ENCODE results near the gene ADCY4. TPM values are rescaled to one million over a fixed set of nuclear protein-coding genes. Genes with fewer than 3 reads are reported as not detected.
"Not testable (repeated sequence)": the region's sequence is repeated elsewhere in the genome, so short reads cannot be mapped to it uniquely, and the experiment has no call there.

Gene ADCY4
- total and polyA plus RNA-seq, 2 donors: 1.9 to 17.6 TPM

- 78% methylated on average over 2 of the region's 2 CpGs for WGBS
- peaks cover 0 to under 1% of the 10 kb centered on the region in 2 donors for H3K9me3 ChIP-seq (ENCODE audit: control insufficient read depth in 2 of 2, insufficient read depth in 1 of 2, low read length in 1 of 2)
- no peak for DNase-seq (ENCODE audit: low read depth in 6 of 9, low spot score in 9 of 9)
Observed at GRCh38 chr14:24362241-24362960, 27.5 kb upstream of the ADCY4 start.

GRCh38 chr14:24361326-24361725 is 26.5 kb upstream of the ADCY4 start:
- Histone ChIP-seq H3K27ac (ENCODE audit: low read depth in 1 of 2, low read length in 1 of 2) (no peak overlapping the region), H3K9me3 (ENCODE audit: control insufficient read depth in 2 of 2, insufficient read depth in 1 of 2, low read length in 1 of 2) (no peaks in the 10 kb centered on the region), H3K4me1 (ENCODE audit: control insufficient read depth in 2 of 2, insufficient read depth in 2 of 2, low read length in 2 of 2) (peaks cover 5 to 9% of the 10 kb centered on the region in 2 donors), H3K27me3 (ENCODE audit: control insufficient read depth in 2 of 2, insufficient read depth in 1 of 2, low read length in 1 of 2) (peaks cover 8 to 9% of the 10 kb centered on the region in 2 donors), H3K4me3 (ENCODE audit: low read length in 2 of 2) (no peak overlapping the region), H3K36me3 (ENCODE audit: control insufficient read depth in 2 of 2, insufficient read depth in 2 of 2, low read length in 1 of 2) (no peaks in the 10 kb centered on the region)
- no peak for DNase-seq (ENCODE audit: low read depth in 6 of 9, low spot score in 9 of 9)
- whole genome bisulfite sequencing: 97% methylated on average over 2 of the region's 2 CpGs

More at GRCh38 chr14:24362241-24362960, 27.5 kb upstream of the ADCY4 start:
- peaks cover 13 to 19% of the 10 kb centered on the region in 2 donors for H3K27me3 ChIP-seq (ENCODE audit: control insufficient read depth in 2 of 2, insufficient read depth in 1 of 2, low read length in 1 of 2)
- H3K4me1 ChIP-seq (ENCODE audit: control insufficient read depth in 2 of 2, insufficient read depth in 2 of 2, low read length in 2 of 2): peaks cover 9 to 18% of the 10 kb centered on the region in 2 donors
- no peak overlapping the region for H3K4me3 ChIP-seq (ENCODE audit: low read length in 2 of 2)
- H3K27ac ChIP-seq (ENCODE audit: low read depth in 1 of 2, low read length in 1 of 2): no peak overlapping the region
- no peaks in the 10 kb centered on the region for H3K36me3 ChIP-seq (ENCODE audit: control insufficient read depth in 2 of 2, insufficient read depth in 2 of 2, low read length in 1 of 2)

GRCh38 chr14:24360281-24360680 is 25.4 kb upstream of the ADCY4 start:
- H3K4me1 ChIP-seq (ENCODE audit: control insufficient read depth in 2 of 2, insufficient read depth in 2 of 2, low read length in 2 of 2): no peaks in the 10 kb centered on the region
- WGBS: 99% methylated on average over 3 of the region's 3 CpGs
- no peak for DNase-seq (ENCODE audit: low read depth in 6 of 9, low spot score in 9 of 9)
- no peaks in the 10 kb centered on the region for H3K36me3 ChIP-seq (ENCODE audit: control insufficient read depth in 2 of 2, insufficient read depth in 2 of 2, low read length in 1 of 2)
- peaks cover 0 to 2% of the 10 kb centered on the region in 2 donors for H3K27me3 ChIP-seq (ENCODE audit: control insufficient read depth in 2 of 2, insufficient read depth in 1 of 2, low read length in 1 of 2)
- no peak overlapping the region for H3K4me3 ChIP-seq (ENCODE audit: low read length in 2 of 2)
- no peaks in the 10 kb centered on the region for H3K9me3 ChIP-seq (ENCODE audit: control insufficient read depth in 2 of 2, insufficient read depth in 1 of 2, low read length in 1 of 2)
- H3K27ac ChIP-seq (ENCODE audit: low read depth in 1 of 2, low read length in 1 of 2): no peak overlapping the region

- H3K4me3 ChIP-seq (ENCODE audit: low read length in 2 of 2): no peak overlapping the region
- WGBS: 95% methylated on average over 4 of the region's 4 CpGs
- no peak for DNase-seq (ENCODE audit: low read depth in 6 of 9, low spot score in 9 of 9)
Observed at GRCh38 chr14:24356208-24356607, 21.3 kb upstream of the ADCY4 start.

GRCh38 chr14:24355009-24355408 is 20.1 kb upstream of the ADCY4 start:
- no peak overlapping the region for H3K4me3 ChIP-seq (ENCODE audit: low read length in 2 of 2)
- WGBS: 98% methylated on average over 7 of the region's 7 CpGs
- no peak overlapping the region for H3K27ac ChIP-seq (ENCODE audit: low read depth in 1 of 2, low read length in 1 of 2)
- H3K27me3 ChIP-seq (ENCODE audit: control insufficient read depth in 2 of 2, insufficient read depth in 1 of 2, low read length in 1 of 2): peaks cover 4 to 24% of the 10 kb centered on the region in 2 donors
- no peaks in the 10 kb centered on the region for H3K4me1 ChIP-seq (ENCODE audit: control insufficient read depth in 2 of 2, insufficient read depth in 2 of 2, low read length in 2 of 2)
- H3K9me3 ChIP-seq (ENCODE audit: control insufficient read depth in 2 of 2, insufficient read depth in 1 of 2, low read length in 1 of 2): no peaks in the 10 kb centered on the region
- H3K36me3 ChIP-seq (ENCODE audit: control insufficient read depth in 2 of 2, insufficient read depth in 2 of 2, low read length in 1 of 2): no peaks in the 10 kb centered on the region
- no peak for DNase-seq (ENCODE audit: low read depth in 6 of 9, low spot score in 9 of 9)

More at GRCh38 chr14:24356208-24356607, 21.3 kb upstream of the ADCY4 start:
- Histone ChIP-seq H3K4me1 (ENCODE audit: control insufficient read depth in 2 of 2, insufficient read depth in 2 of 2, low read length in 2 of 2) (no peaks in the 10 kb centered on the region), H3K9me3 (ENCODE audit: control insufficient read depth in 2 of 2, insufficient read depth in 1 of 2, low read length in 1 of 2) (no peaks in the 10 kb centered on the region), H3K27me3 (ENCODE audit: control insufficient read depth in 2 of 2, insufficient read depth in 1 of 2, low read length in 1 of 2) (peaks cover 4 to 16% of the 10 kb centered on the region in 2 donors), H3K27ac (ENCODE audit: low read depth in 1 of 2, low read length in 1 of 2) (no peak overlapping the region), H3K36me3 (ENCODE audit: control insufficient read depth in 2 of 2, insufficient read depth in 2 of 2, low read length in 1 of 2) (no peaks in the 10 kb centered on the region)

GRCh38 chr14:24354482-24354825 is 19.6 kb upstream of the ADCY4 start:
- not testable (repeated sequence) for H3K36me3 ChIP-seq (ENCODE audit: control insufficient read depth in 2 of 2, insufficient read depth in 2 of 2, low read length in 1 of 2); H3K9me3 ChIP-seq (ENCODE audit: control insufficient read depth in 2 of 2, insufficient read depth in 1 of 2, low read length in 1 of 2); H3K4me1 ChIP-seq (ENCODE audit: control insufficient read depth in 2 of 2, insufficient read depth in 2 of 2, low read length in 2 of 2); H3K27ac ChIP-seq (ENCODE audit: low read depth in 1 of 2, low read length in 1 of 2); DNase-seq (ENCODE audit: low read depth in 6 of 9, low spot score in 9 of 9); H3K4me3 ChIP-seq (ENCODE audit: low read length in 2 of 2)
- 98% methylated on average over 3 of the region's 3 CpGs for WGBS
- peaks cover 4 to 28% of the 10 kb centered on the region in 2 donors for H3K27me3 ChIP-seq (ENCODE audit: control insufficient read depth in 2 of 2, insufficient read depth in 1 of 2, low read length in 1 of 2)

GRCh38 chr14:24353559-24354481 is 18.9 kb upstream of the ADCY4 start:
- H3K27ac ChIP-seq (ENCODE audit: low read depth in 1 of 2, low read length in 1 of 2): no peak overlapping the region
- DNase-seq (ENCODE audit: low read depth in 6 of 9, low spot score in 9 of 9): no peak

GRCh38 chr14:24351517-24351916 is 16.6 kb upstream of the ADCY4 start:
- DNase-seq (ENCODE audit: low read depth in 6 of 9, low spot score in 9 of 9): no peak
- H3K27ac ChIP-seq (ENCODE audit: low read depth in 1 of 2, low read length in 1 of 2): no peak overlapping the region
- 45% methylated on average over 4 of the region's 4 CpGs for WGBS
- H3K36me3 ChIP-seq (ENCODE audit: control insufficient read depth in 2 of 2, insufficient read depth in 2 of 2, low read length in 1 of 2): no peaks in the 10 kb centered on the region
- H3K4me1 ChIP-seq (ENCODE audit: control insufficient read depth in 2 of 2, insufficient read depth in 2 of 2, low read length in 2 of 2): no peaks in the 10 kb centered on the region
- no peak overlapping the region for H3K4me3 ChIP-seq (ENCODE audit: low read length in 2 of 2)
- H3K27me3 ChIP-seq (ENCODE audit: control insufficient read depth in 2 of 2, insufficient read depth in 1 of 2, low read length in 1 of 2): peaks cover 2 to 40% of the 10 kb centered on the region in 2 donors
- H3K9me3 ChIP-seq (ENCODE audit: control insufficient read depth in 2 of 2, insufficient read depth in 1 of 2, low read length in 1 of 2): no peaks in the 10 kb centered on the region

More at GRCh38 chr14:24353559-24354481, 18.9 kb upstream of the ADCY4 start:
- Histone ChIP-seq H3K9me3 (ENCODE audit: control insufficient read depth in 2 of 2, insufficient read depth in 1 of 2, low read length in 1 of 2) (no peaks in the 10 kb centered on the region), H3K4me3 (ENCODE audit: low read length in 2 of 2) (no peak overlapping the region), H3K27me3 (ENCODE audit: control insufficient read depth in 2 of 2, insufficient read depth in 1 of 2, low read length in 1 of 2) (peaks cover 4 to 31% of the 10 kb centered on the region in 2 donors), H3K36me3 (ENCODE audit: control insufficient read depth in 2 of 2, insufficient read depth in 2 of 2, low read length in 1 of 2) (no peaks in the 10 kb centered on the region), H3K4me1 (ENCODE audit: control insufficient read depth in 2 of 2, insufficient read depth in 2 of 2, low read length in 2 of 2) (no peaks in the 10 kb centered on the region)
- WGBS: 86% methylated on average over 5 of the region's 5 CpGs

GRCh38 chr14:24349742-24350141 is 14.9 kb upstream of the ADCY4 start:
- H3K4me1 ChIP-seq (ENCODE audit: control insufficient read depth in 2 of 2, insufficient read depth in 2 of 2, low read length in 2 of 2): no peaks in the 10 kb centered on the region
- H3K27ac ChIP-seq (ENCODE audit: low read depth in 1 of 2, low read length in 1 of 2): no peak overlapping the region
- H3K36me3 ChIP-seq (ENCODE audit: control insufficient read depth in 2 of 2, insufficient read depth in 2 of 2, low read length in 1 of 2): no peaks in the 10 kb centered on the region
- H3K27me3 ChIP-seq (ENCODE audit: control insufficient read depth in 2 of 2, insufficient read depth in 1 of 2, low read length in 1 of 2): peaks cover 2 to 42% of the 10 kb centered on the region in 2 donors
- DNase-seq (ENCODE audit: low read depth in 6 of 9, low spot score in 9 of 9): no peak
- no peak overlapping the region for H3K4me3 ChIP-seq (ENCODE audit: low read length in 2 of 2)
- no peaks in the 10 kb centered on the region for H3K9me3 ChIP-seq (ENCODE audit: control insufficient read depth in 2 of 2, insufficient read depth in 1 of 2, low read length in 1 of 2)
- WGBS: 92% methylated on average over 5 of the region's 5 CpGs

Data from thymus (tissue), 11 donors.